HG02970 (cell line): ENCODE results near the gene LMOD3.

Experiments
- ATAC-seq: cut with Tn5 transposase; IDR thresholded peaks from one replicate; pipeline ENCODE4 v1.9.1; 2021; ENCODE audit warnings: mild to moderate bottlenecking, moderate library complexity, moderate number of reproducible peaks; ENCODE audit not compliant: unreplicated experiment, low FRiP score

Gene LMOD3

DNA sequence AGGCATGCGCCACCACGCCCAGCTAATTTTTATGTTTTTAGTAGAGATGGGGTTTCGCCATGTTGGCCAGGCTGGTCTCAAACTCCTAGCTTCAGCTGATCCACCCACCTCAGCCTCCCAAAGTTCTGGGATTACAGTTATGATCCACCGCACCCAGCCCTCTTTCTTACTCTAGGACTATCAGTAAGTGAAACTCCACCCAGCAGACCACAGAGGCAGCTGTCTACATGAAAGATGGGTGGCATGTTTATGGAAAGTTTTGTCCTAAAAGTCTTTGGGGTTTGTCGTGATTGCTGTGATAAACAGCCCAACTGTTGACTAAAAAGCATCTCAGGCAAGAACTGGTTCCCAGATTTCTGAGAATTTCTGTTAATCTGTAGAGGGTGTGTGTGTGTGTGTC lies 26.8 kb downstream of the LMOD3 start:
- no peak for ATAC-seq

DNA sequence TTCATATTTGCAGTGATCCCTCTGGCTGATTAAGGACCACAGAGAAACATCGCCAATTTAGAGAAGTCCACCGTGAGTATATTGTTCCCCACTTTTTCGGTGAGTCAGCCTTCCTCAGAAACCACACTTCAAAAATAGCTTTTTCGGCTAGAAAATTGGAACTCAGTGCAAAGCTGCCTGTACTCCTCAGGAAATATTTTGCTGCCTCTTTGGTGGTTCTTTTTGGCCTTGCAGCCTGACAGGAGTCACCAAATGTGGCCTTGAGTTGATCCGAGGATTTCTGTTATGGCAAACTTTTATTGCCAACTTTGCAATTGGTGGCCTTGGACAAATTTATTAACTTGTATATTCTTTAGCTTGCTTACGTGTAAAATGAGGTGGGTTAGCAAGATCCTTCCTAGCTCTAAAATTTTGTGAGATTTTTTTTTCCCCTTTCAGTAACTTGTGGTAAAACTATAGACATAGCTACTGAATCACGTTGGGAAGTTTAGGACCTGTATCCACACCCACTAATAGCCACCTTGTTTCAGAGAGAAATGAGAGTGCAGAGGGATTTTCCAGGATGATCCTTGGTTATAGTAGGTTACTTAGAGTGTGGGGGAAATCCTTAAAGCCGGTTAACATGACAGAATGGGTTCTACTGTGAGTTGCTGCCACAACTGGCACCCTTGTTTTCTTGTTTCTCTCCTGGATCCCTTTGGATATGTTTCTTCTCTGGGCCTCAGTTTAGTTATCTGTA lies 27.8 kb downstream of the LMOD3 start:
- ATAC-seq = no peak

DNA sequence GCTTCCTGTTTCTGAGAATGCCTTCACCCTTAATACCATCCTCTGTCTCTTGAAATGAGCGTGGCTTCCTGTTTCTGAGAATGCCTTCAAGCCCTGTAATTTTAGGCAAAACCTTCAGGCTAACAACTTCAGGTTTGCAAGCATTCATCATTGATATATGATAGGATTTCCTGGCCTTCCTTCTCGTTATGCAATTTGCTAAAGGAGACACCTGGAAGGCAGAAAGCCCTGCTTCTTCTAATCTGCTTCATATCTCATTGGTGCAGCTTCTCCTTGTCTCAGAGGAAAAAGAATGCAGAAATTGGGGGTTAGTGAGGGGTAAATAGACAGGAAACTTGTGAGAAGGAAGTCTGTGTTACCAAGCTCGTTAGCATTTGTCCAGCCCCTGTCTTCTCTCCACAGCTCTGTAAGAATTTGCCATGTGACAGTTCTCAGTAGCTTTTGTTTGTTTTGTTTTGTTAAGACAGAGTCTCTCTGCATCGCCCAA lies 30.3 kb downstream of the LMOD3 start:
- peak; percentile 57 for ATAC-seq

DNA sequence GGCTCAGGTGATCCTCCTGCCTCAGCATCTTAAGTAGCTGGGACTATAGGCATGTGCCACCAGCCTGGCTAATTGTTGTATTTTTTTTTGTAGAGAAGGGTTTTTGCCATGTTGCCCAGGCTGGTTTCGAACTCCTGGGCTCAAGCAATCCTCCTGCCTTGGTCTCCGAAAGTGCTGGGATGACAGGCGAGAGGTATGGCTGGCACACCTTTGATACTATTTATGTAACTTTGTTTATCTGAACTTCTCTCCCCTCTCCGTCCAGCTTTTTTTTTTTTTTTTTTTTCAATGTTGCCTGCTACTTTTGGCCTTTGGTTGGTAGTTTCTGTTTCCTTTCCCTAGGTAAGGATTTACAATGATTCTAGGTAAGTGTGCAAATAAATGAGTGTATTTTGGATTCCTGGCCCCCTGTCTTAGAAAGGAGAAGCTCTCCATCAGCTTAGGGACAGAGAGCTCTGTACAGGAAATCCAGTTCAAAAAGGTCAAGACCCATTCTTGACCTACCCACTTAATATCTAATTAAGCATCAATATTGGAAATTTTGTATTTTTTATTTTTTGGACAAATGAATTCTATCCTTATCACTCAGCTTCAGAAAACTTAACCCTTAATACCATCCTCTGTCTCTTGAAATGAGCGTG lies 30.9 kb downstream of the LMOD3 start:
- ATAC-seq = no peak

DNA sequence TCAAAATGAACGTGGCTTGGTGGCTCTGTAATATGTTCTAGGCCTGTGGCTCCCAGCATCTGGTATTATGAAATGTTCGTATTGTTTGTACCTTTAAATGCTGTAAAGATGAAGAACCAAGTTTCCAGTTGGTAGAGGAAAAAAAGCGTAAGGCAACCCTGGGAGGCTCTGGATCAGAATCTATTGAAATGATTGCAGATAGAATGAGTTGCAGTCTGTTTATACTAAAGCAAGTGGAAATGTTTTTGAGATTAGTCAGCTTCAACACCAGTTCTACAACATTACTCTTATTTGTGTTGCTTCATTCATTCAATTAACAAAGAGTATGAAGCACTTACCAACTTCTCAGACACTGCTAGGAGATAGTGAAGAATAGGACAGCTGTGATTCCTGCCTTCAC lies 32.4 kb downstream of the LMOD3 start:
- ATAC-seq = no peak

DNA sequence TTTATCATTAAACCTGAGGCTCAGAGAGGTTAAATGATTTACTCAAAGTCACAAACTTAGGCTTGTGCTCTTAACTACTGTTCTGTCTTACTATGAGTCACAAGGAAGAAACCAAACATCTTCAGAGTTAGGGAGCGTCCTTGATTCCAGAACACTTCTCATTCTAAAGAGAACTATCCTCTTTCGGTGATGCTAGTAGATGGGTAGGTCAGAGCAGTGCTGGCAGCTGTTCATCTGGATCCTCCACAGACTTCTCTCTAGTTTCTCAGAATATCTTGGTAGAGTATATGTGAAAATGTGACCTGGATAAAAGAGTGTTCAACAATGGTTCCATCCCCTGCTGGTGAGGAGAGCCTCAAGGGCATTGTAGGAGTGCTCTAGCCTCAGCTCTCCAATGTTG lies 34.3 kb downstream of the LMOD3 start:
- ATAC-seq = no peak

DNA sequence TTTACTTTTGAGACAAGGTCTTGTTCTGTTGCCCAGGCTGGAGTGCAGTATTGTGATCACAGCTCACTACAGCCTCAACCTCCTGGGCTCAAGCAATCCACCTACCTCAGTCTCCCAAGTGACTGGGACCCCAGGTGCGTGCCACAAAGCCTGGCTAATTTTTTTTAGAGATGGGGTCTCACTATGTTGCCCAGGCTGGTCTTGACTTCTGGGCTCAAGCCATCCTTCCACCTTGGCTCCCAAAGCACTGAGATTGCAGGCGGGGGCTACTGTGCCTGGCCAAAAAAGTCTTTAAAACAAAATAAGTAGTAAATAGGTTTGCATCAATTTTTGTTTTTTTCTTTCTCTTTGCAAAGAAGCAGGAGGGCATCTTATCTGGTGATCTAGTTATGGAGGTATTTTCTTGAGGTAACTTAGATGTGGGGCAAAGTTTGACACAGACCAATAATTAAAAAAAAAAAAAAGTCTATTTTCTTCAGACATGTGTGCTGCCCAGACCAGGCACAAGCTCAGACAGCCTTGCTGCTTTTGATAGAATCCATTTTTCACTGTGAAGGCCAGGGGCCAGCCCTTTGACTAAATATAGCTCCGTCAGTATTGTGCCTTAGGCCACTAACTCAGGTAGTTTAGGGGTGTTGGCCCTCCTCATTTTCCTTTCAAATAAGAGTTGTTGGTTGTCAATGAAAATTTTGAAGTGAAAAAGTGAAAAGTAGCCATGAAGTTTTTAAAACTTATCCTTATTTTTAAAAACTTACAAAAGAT lies 35.2 kb downstream of the LMOD3 start:
- ATAC-seq = no peak

DNA sequence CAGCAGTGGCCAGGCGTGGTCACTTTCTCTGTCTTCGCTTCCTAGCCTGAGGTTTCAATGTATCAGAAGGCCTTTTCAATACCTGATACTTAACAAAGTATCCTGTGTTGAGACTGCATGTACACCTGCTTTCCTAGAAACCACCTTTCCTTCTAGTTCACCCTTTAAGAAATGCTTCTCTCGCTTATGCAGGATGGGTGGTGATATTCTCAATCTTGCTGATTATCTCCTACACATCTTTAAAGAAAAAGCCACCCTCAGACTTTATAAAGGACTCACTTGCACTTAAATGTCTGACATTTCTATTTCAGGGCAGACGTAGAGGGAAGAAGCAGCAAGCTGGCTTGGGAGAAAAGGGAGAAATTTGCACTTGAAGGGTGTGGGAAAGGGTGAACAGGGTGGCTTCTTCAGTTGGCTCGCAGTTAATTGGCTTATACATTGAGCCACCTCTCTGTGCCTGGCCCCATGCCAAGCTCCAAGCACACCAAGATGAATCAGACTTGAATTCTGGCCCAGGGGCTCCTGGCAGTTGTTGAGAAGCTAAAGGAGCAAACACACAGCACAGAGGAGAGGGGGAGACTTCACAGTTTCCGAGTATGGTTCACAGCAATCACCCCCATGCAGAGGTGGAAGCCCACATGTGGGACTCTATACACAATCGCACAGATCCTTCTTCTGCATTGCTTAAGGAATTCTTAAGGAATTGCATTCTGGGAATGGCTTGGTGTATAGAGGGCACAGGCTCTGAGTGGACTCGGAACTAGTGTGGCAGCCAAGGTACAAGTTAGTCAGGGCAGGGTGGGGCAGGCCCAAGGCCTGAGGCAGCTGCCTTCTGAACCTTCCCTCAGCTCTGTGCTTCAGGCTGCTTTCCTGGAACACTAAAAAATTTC lies 36.3 kb downstream of the LMOD3 start:
- no peak for ATAC-seq

DNA sequence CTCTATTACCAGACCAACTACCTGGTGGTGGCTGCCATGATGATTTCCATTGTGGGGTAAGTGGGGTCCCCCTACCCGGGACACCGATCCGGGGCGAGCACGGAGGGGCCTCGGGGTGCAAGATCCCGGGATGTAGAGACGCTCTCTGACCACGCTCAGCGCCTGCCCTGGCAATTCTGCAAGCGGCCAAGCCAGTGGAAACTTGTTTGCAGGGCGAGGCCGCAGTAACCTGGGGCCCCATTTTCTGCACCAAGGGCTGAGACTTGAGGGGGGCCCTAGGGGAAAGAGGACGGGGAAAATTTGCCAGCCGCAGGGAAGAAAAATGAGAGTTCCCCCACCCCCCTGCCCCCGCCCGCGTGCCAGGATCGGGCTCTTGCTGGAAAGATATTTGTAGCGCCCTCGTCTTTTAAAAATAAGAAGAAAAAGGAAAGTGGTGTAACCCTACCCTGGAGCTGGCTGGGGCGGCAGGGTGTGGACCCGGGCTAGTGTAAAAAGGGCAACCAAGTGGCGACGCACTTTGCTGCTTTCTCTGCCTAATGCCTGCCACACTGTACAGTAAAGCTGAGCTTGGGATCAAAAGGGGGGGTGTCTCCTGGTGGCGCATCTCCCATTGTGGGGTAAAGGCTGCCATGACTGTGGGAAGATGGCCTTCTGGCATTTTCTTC lies 37.1 kb downstream of the LMOD3 start:
- no peak for ATAC-seq

DNA sequence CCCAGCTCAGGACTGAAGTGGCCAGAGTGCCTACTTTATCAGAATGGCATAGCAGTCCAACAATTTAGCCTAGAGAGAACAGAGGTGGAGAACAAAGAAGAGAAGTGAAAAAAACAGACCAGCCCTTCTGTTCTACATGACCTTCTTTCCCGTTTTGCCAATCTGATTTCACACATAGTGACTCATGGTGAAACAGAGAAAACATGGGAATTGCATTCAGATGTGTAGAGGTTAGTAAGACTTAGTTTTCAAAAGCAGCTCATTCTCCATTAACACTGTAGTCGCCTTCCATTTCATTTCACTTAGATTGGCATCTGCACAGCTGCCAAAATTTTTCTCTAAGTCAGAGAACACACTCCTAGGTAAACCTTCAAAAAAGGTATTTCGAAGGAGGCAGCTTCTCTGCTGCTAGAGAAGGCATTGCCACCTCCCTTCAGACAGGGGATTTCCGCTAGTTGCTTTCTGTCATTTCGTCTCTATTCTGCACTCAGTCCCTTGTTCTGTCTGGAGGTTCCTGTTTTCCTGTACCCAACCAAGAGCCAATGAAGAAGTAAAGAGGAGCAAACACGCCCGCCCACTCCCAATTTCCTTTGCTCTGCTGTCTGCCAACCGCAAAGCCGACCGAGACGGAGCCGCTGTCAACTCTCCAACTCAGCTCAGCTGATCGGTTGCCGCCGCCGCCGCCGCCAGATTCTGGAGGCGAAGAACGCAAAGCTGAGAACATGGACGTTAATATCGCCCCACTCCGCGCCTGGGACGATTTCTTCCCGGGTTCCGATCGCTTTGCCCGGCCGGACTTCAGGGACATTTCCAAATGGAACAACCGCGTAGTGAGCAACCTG lies 37.8 kb downstream of the LMOD3 start, which contains the start of gene ARL6IP5:
ARL6IP5 (plus strand) TSS at position 612 of the 842 bp plus-strand sequence; CDS start at position 723, 111 bp downstream.
- peak; percentile 53 for ATAC-seq

DNA sequence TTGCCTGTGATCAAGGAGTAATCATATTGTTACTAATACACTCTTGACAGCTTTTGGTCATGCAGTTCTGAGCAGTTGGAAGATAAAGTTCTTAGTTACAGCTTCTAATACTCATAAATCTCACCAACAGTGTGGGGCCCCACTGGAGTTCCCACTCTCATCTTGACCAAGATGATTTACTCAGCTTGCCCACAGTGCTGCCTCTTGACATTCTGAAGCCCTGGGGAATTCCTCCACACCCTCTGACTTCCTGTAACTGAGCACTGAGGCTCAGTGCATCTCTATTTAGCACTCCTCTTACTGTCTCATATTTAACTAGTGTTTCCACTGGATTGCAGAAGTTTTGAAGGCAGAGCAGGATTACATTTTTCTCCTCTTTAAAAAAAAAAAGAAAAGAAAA lies 39.6 kb downstream of the LMOD3 start:
- peak; percentile 41 for ATAC-seq

DNA sequence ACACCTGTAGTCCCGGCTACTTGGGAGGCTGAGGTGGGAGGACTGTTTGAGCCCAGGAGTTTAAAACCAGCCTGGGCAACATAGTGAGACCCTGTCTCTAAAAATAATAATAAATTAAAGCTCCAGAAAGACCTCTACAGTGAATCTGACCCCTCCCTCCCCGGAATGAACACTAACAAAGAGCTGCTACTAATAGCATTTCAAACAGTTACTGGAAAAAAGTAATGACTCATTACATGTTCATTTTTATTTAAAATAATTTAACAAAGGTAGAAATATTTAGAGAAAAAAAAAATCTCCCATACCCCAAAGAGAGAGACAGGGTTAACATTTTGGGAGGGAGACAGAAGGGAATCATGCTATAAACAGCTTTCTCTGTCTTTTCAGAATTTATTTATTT lies 40.0 kb downstream of the LMOD3 start:
- no peak for ATAC-seq

DNA sequence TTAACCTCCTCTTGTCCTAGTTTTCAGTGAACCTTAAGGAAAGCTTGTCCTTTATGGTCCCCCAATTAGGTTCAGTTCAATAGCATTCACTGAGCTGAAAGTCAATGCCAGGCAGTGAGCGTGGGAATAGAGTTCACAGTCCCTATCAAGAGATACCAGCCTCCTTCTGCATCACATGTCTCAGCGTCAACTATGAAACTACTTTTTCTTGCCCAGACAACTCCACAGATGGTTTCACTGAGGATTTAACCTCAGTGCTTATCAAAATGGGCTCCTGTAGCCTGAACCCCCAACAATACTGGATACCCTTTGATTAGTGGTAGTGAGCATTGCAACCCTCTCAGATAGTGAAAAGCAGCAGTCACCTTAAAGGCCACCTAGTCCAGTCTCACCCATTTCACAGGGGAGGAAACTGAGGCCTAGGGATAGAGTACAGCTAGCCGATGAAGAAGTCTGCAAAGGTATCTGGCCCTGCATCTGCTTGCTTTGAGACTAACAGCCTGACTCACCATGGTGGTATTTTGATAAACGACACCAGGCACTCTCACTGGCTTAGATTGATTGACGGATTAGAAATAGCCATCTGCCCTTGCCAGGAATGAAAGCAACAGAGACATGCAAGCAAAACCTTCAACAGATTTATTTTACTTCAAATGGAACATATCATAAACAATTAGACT lies 40.7 kb downstream of the LMOD3 start:
- ATAC-seq = no peak

DNA sequence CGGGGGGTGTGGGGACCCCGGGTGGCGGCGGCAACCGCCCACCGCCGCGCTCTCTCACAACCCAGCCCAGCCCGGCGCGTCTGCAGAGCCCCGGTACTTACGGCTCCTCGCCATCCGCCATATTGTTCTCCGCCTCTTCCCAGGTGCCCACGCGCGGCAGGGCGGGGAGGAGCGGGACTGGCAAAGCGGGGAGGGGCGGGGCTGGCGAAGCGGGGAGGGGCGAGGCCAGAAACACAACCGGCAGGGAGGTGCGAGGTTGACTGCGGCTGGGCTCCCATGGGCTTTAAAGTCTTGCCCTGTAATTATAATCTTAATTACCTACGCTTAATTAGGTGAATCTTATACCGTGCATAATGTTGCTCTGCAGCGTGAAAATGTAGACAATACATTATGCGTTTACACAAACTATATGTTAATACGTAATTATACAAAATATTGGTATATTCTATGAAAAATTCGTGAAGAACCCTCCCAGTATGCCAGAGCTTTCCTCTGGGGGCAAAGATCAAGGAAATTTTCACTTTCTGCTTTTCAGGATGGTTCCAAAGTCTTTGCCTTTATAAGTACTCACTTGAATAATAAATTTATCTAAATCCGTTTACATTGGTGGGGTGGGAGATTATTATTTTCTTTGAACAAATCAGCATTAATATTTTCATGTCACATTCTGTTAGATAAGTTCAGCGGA lies 42.0 kb downstream of the LMOD3 start, which contains the start of gene UBA3:
UBA3 (minus strand) TSS at position 133 of the 688 bp plus-strand sequence; CDS start at position 121, 12 bp downstream.
- ATAC-seq = peak; percentile 60

DNA sequence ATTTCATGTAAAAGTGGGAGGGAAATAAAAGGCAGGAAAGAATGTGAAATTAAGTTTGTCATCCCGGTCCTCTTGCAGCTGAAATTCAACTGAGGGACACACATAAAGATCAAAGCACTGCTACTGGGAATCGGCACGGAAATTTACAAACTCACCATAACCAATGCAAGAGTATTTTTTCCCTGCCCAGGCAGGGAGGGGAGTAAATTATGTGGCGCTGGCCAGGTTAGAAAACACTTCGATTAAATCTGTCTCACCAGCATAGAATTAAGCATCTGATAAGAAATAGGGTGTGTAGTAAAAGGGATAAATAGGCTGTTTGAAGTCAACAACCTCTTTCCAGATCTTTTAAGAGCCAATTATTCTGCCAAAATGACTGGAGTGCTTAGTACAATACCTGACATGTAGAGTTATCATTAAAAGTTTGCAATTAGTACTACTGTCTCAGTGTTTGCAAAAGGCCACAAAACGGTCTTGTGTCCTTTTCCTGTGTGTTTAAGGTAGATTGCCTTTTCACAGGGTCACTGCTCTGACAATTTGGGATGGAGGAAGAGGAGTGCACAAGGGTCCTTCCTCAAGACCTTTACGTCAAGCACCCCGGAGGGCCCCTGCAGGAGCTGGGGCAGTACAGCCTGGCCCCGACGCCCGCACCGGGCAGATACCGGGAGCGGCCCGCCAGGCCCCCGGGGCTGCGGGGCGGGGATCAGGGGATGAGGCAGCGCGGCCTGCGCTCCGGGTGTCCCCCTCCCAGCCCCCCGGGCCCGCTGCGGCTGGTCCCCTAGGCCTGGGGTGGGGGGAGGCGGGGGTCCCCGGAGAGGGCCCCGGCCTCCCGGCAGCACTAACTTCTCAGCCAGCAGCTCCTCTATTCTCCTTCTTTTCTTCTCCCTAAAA lies 42.9 kb downstream of the LMOD3 start:
- no peak for ATAC-seq

DNA sequence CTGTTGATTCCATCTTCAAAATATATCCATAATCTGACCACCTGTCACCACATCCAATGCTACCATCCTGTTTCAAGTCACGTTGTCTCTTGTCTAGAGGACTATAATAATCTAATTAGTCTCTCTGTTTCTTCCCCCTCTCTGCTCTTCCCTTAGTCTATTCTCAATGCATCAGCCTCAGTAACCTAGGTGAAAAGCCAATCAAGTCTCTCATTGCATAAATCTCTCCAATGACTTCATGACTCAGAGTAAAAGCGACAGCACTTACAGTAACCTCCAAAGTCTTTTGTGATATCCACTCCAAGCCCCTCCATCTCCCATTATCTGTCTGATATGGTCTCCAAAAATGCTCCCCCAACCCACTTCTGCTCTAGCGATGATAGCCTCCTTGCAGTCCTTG lies 49.5 kb downstream of the LMOD3 start:
- ATAC-seq = no peak

DNA sequence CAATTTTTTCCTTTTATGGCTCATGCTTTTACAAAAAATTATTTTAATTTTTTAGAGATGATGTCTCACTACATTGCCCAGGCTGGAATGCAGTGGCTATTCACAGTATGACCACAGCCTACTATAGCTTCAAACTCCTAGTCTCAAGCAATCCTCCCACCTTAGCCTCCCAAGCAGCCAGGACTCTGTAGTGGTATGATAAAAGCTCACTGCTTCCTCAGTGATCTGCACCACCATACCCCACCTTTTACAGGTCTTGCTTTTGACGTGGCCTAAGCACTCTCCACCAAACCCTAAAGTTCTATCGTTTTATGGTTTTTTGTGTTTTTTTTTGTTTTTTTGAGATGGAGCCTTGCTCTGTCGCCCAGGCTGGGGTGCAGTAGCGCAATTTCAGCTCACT lies 56.3 kb downstream of the LMOD3 start:
- ATAC-seq = no peak
